Hindlimb muscle (tissue), 1 donor: ENCODE results near the gene SEPTIN11. TPM values are rescaled to one million over a fixed set of nuclear protein-coding genes. Genes with fewer than 3 reads are reported as not detected.

ENCODE experiments used
- DNase-seq: peaks from one replicate; pipeline ENCODE4 v3.0.0-alpha.2; 2013
- polyA plus RNA-seq: library from polyadenylated mRNA; unstranded; fragments of 120-200 nt; gene quantifications from one replicate; pipeline ENCODE4 v1.2.1, GENCODE V29; 2013; ENCODE audit not compliant: insufficient read length

Gene SEPTIN11
- polyA plus RNA-seq, 1 donor, result 298 TPM

GRCh38 chr4:76981644-76982043 is 32.1 kb downstream of the SEPTIN11 start:
- DNase-seq, result no peak

GRCh38 chr4:76982638-76983584 is 33.4 kb downstream of the SEPTIN11 start:
- no peak for DNase-seq

GRCh38 chr4:76984127-76984526 is 34.6 kb downstream of the SEPTIN11 start:
- peak; percentile 38 for DNase-seq

GRCh38 chr4:76984788-76985211 is 35.2 kb downstream of the SEPTIN11 start:
- DNase-seq, result peak; percentile 85

- DNase-seq, result peak; percentile 82
Observed at GRCh38 chr4:76987153-76987591, 37.6 kb downstream of the SEPTIN11 start.

GRCh38 chr4:76987685-76988084 is 38.1 kb downstream of the SEPTIN11 start:
- no peak for DNase-seq

GRCh38 chr4:76989391-76990061 is 40.0 kb downstream of the SEPTIN11 start:
- no peak for DNase-seq

- DNase-seq, result no peak
Observed at GRCh38 chr4:76990288-76991080, 40.9 kb downstream of the SEPTIN11 start.

- no peak for DNase-seq
Observed at GRCh38 chr4:76991161-76991660, 41.7 kb downstream of the SEPTIN11 start.

GRCh38 chr4:76993787-76994641 is 44.5 kb downstream of the SEPTIN11 start:
- DNase-seq, result no peak

GRCh38 chr4:76995776-76996175 is 46.2 kb downstream of the SEPTIN11 start:
- DNase-seq, result no peak

GRCh38 chr4:76996445-76996844 is 46.9 kb downstream of the SEPTIN11 start:
- no peak for DNase-seq

- DNase-seq, result no peak
Observed at GRCh38 chr4:76997077-76997476, 47.5 kb downstream of the SEPTIN11 start.

- DNase-seq, result no peak
Observed at GRCh38 chr4:76997532-76997931, 48.0 kb downstream of the SEPTIN11 start.

- DNase-seq, result no peak
Observed at GRCh38 chr4:76998251-76998901, 48.8 kb downstream of the SEPTIN11 start.

Other genes starting within 250 kb of the SEPTIN11 start
- 0.06 TPM for gene SOWAHB, start 51.6 kb upstream of the SEPTIN11 start, polyA plus RNA-seq
- gene CCNI, start 126.2 kb downstream of the SEPTIN11 start, polyA plus RNA-seq, result 275 TPM
- gene CCNG2, start 207.5 kb downstream of the SEPTIN11 start, polyA plus RNA-seq, result 113 TPM